H1 (cell line): Measurements from ENCODE around the gene OGFR. TPM values are rescaled to one million over a fixed set of nuclear protein-coding genes. Genes with fewer than 3 reads are reported as not detected.

Experiments used
- CHD1 ChIP-seq: IDR thresholded peaks from 2 replicates; pipeline ENCODE4 v1.6.1; 2012; ENCODE audit warnings: low read depth, low read length, improper control_type of control experiment
- CHD2 ChIP-seq: IDR thresholded peaks from 2 replicates; pipeline ENCODE4 v1.6.1; 2012; ENCODE audit warnings: low read length, improper control_type of control experiment
- CHD7 ChIP-seq: fragments of 300-600 bp; sonication (generic); IDR thresholded peaks from 2 replicates; pipeline ENCODE4 v1.7.1; 2012; ENCODE audit warnings: low read length, moderate library complexity, mild to moderate bottlenecking, inconsistent platforms; ENCODE audit not compliant: insufficient replicate concordance
- KDM5A ChIP-seq: fragments of 200-600 bp; IDR thresholded peaks from 2 replicates; pipeline ENCODE4 v1.7.1; 2012; ENCODE audit warnings: mild to moderate bottlenecking, low read length, inconsistent platforms, mixed read lengths
- MAFK ChIP-seq: IDR thresholded peaks from 2 replicates; pipeline ENCODE4 v1.6.1; 2012; ENCODE audit warnings: low read depth, mild to moderate bottlenecking, improper control_type of control experiment, low read length
- NANOG ChIP-seq: IDR thresholded peaks from 2 replicates; pipeline ENCODE4 v1.6.1; 2011; ENCODE audit warnings: low read length, low read depth, mild to moderate bottlenecking, inconsistent platforms; ENCODE audit not compliant: insufficient read depth, poor library complexity, severe bottlenecking
- RBBP5 ChIP-seq: IDR thresholded peaks from 2 replicates; pipeline ENCODE4 v1.7.1; 2012; ENCODE audit warnings: low read depth, mild to moderate bottlenecking, inconsistent platforms, low read length, moderate library complexity, borderline replicate concordance
- RXRA ChIP-seq: IDR thresholded peaks from 2 replicates; pipeline ENCODE4 v1.6.1; 2011; ENCODE audit warnings: low read depth, mild to moderate bottlenecking, low read length, moderate library complexity; ENCODE audit not compliant: insufficient read depth
- SAP30 ChIP-seq: fragments of 300-600 bp; sonication (generic); IDR thresholded peaks from 2 replicates; pipeline ENCODE4 v1.7.1; 2012; ENCODE audit warnings: low read length, moderate library complexity, mild to moderate bottlenecking, inconsistent platforms; ENCODE audit not compliant: insufficient read depth, insufficient replicate concordance
- TAF1 ChIP-seq: IDR thresholded peaks from 2 replicates; pipeline ENCODE4 v1.6.1; 2011; ENCODE audit warnings: mild to moderate bottlenecking, low read depth, low read length
- TAF7 ChIP-seq: optimal IDR thresholded peaks from 2 replicates; pipeline ENCODE3; 2011; ENCODE audit warnings: low read depth, mild to moderate bottlenecking, inconsistent platforms, low read length, moderate library complexity, borderline replicate concordance
- polyA plus RNA-seq, 7 experiments: library from polyadenylated mRNA; depleted of rRNA in 3 of 7; stranded (reverse) in 5 of 7; unstranded in 2 of 7; fragments of >200 nt in 5 of 7; fragments of 200-250 nt in 2 of 7; gene quantifications; 1 replicate in 5 of 7; 2 replicates in 1 of 7; 4 replicates in 1 of 7; pipeline versions ENCODE4 v1.2.1 to v1.2.3, GENCODE V29; 2011 to 2013; ENCODE audit warnings: missing spikeins in 2 of 7, mixed read lengths in 2 of 7
- total RNA-seq: library from RNA; stranded (reverse); fragmentation: NEBNext Ultra II Directional; extraction: Animal tissue kit (Norgen Biotek cat#: 25700); gene quantifications from 2 replicates; pipeline ENCODE4 v1.2.1, GENCODE V29; 2021

The OGFR gene
- total and polyA plus RNA-seq, 2 of the 8 experiments (the other 6 are each of a cell fraction or from before 2014, with no cell fraction given): 13.9 to 25.1 TPM

- TF ChIP-seq CHD7 (no peak), RXRA (no peak), TAF1 (no peak), CHD1 (no peak), KDM5A (no peak), MAFK (no peak), SAP30 (no peak), RBBP5 (no peak), CHD2 (no peak), TAF7 (no peak), NANOG (no peak)
Observed at GRCh38 chr20:62772103-62772611, 32.5 kb upstream of the OGFR start (continued).
